Measurements from ENCODE around the gene AGBL1. TPM values are rescaled to one million over a fixed set of nuclear protein-coding genes. Genes with fewer than 3 reads are reported as not detected.

AGBL1 gene
- total RNA-seq, 1 experiment from 2014 or later = not detected

- no peak for DNase-seq (ENCODE audit: low read depth)
Measured at GRCh38 chr15:86810329-86810728, 730.7 kb downstream of the AGBL1 start.

- DNase-seq (ENCODE audit: low read depth) = no peak
Measured at GRCh38 chr15:86813892-86814291, 734.2 kb downstream of the AGBL1 start.

- no peak for DNase-seq (ENCODE audit: low read depth)
Measured at GRCh38 chr15:86829245-86829644, 749.6 kb downstream of the AGBL1 start.

GRCh38 chr15:86830304-86830703 lies 750.6 kb downstream of the AGBL1 start:
- no peak for DNase-seq (ENCODE audit: low read depth)

GRCh38 chr15:86833595-86833994 lies 753.9 kb downstream of the AGBL1 start:
- no peak for DNase-seq (ENCODE audit: low read depth)

GRCh38 chr15:86834115-86834863 lies 754.6 kb downstream of the AGBL1 start:
- DNase-seq (ENCODE audit: low read depth) = no peak

- DNase-seq (ENCODE audit: low read depth) = no peak
Measured at GRCh38 chr15:86837294-86838061, 757.8 kb downstream of the AGBL1 start.

GRCh38 chr15:86839502-86839901 lies 759.8 kb downstream of the AGBL1 start:
- no peak for DNase-seq (ENCODE audit: low read depth)

GRCh38 chr15:86840996-86841395 lies 761.3 kb downstream of the AGBL1 start:
- DNase-seq (ENCODE audit: low read depth) = no peak

- no peak for DNase-seq (ENCODE audit: low read depth)
Measured at GRCh38 chr15:86842199-86842598, 762.5 kb downstream of the AGBL1 start.

GRCh38 chr15:86846036-86846435 lies 766.4 kb downstream of the AGBL1 start:
- no peak for DNase-seq (ENCODE audit: low read depth)

GRCh38 chr15:86849136-86849535 lies 769.5 kb downstream of the AGBL1 start:
- no peak for DNase-seq (ENCODE audit: low read depth)

- no peak for DNase-seq (ENCODE audit: low read depth)
Measured at GRCh38 chr15:86849558-86850285, 770.1 kb downstream of the AGBL1 start.

- DNase-seq (ENCODE audit: low read depth) = no peak
Measured at GRCh38 chr15:86850939-86851338, 771.3 kb downstream of the AGBL1 start.

GRCh38 chr15:86852741-86853140 lies 773.1 kb downstream of the AGBL1 start:
- DNase-seq (ENCODE audit: low read depth) = no peak

GRCh38 chr15:86854176-86854575 lies 774.5 kb downstream of the AGBL1 start:
- DNase-seq (ENCODE audit: low read depth) = no peak

- no peak for DNase-seq (ENCODE audit: low read depth)
Measured at GRCh38 chr15:86855307-86856291, 775.9 kb downstream of the AGBL1 start.

- DNase-seq (ENCODE audit: low read depth) = no peak
Measured at GRCh38 chr15:86857701-86858100, 778.0 kb downstream of the AGBL1 start.

- DNase-seq (ENCODE audit: low read depth) = peak; percentile 82
Measured at GRCh38 chr15:86863226-86863915, 783.7 kb downstream of the AGBL1 start.

GRCh38 chr15:86865920-86866319 lies 786.2 kb downstream of the AGBL1 start:
- DNase-seq (ENCODE audit: low read depth) = no peak

- DNase-seq (ENCODE audit: low read depth) = no peak
Measured at GRCh38 chr15:86870846-86871245, 791.2 kb downstream of the AGBL1 start.

Data from M059J (cell line).